Kasumi-1 (cell line): ENCODE data around the gene SSH3.
"Not testable (repeated sequence)": the region's sequence is repeated elsewhere in the genome, so short reads cannot be mapped to it uniquely, and the experiment has no call there.

ENCODE experiments used
- DNase-seq, 2 experiments: peaks; one replicate each; lab custom pipeline; 2025; lab: John Stamatoyannopoulos, UW

SSH3 gene

GRCh38 chr11:67312187-67313021 is 9.1 kb downstream of the SSH3 start:
- DNase-seq = no peak

GRCh38 chr11:67313125-67313890 is 10.0 kb downstream of the SSH3 start:
- DNase-seq = no peak

DNA sequence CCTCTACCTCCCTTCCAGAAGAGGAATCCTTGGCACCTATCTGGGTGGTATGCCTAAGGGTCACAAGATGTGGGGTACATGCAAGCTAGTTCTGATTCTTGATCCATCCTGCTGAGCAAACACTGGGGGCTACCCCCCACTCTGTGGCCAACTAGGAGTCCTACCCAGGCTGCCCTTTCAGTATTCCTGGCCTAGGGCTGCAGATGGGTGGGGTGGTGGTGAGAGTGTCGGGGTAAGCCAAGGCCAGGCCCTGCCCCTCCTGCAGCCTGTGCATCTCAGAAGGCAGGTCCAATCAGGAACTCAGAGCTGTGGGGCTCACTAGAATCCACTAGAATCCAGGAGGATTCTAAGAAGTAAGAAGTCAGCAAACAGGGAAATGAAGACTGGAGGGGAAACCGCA is 10.9 kb downstream of the SSH3 start:
- no peak for DNase-seq

GRCh38 chr11:67315325-67315909 is 12.1 kb downstream of the SSH3 start:
- DNase-seq = no peak

GRCh38 chr11:67316882-67317204 is 13.5 kb downstream of the SSH3 start:
- no peak for DNase-seq

- peak; percentile 88 to 93 for DNase-seq
Measured at GRCh38 chr11:67317205-67317887, 14.0 kb downstream of the SSH3 start.

GRCh38 chr11:67317888-67318555 is 14.7 kb downstream of the SSH3 start:
- DNase-seq = no peak

DNA sequence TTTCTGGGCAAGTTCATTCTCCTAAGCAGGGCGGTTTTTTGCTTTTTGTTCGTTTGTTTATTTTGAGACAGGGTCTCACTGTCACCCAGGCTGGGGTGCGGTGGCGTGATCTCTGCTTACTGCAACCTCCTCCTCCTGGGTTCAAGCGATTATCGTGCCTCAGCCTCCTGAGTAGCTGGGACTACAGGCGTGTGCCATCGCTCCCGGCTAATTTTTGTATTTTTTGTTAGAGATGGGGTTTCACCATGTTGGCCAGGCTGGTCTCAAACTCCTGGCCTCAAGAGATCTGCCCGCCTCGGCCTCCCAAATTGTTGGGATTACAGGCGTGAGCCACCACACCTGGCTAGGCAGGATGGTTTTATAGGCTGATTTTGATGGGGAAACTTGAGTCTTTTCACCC is 15.5 kb downstream of the SSH3 start:
- DNase-seq = not testable (repeated sequence)

- no peak for DNase-seq
Measured at GRCh38 chr11:67320011-67320410, 16.7 kb downstream of the SSH3 start.

- no peak for DNase-seq
Measured at GRCh38 chr11:67320691-67321090, 17.4 kb downstream of the SSH3 start.

- DNase-seq = no peak
Measured at GRCh38 chr11:67321313-67321871, 18.1 kb downstream of the SSH3 start.

DNA sequence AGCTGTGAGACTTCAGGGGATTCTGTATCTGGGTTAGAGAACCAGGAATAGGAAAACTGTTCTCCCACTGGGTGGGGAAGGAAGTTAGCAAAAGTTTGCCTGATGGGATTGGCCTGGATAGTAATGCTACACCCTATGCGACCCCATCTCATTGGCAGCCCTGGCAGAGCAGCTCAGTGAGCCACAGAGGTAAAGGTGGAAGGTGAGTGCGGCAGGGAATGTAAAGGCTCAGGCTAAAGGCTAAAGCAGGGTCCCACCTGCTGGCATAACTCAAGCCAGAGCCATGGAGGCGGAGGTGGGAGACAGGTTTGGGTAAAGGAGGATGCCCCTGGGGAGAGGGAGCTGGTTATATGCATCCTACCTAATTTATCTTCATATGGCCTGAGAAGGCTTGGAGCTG is 18.7 kb downstream of the SSH3 start:
- no peak for DNase-seq

DNA sequence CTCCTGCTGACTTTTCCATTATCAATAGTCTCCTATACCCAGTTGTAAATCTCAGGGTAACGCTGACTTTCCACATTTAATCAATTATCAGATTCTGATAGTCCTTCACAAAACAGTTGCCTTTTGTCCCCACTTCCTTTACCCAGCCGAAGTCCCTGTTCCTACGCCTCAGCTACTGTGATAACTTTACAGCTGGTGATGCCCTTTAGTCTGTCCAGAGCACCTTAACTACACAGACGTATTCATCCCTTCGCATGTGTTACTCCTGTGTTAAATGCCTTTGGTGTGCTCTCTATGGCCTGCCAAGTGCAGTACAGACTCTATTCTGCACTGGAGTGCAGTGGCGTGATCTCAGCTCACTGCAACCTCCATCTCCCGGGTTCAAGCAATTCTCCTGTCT is 20.2 kb downstream of the SSH3 start:
- DNase-seq = no peak

DNA sequence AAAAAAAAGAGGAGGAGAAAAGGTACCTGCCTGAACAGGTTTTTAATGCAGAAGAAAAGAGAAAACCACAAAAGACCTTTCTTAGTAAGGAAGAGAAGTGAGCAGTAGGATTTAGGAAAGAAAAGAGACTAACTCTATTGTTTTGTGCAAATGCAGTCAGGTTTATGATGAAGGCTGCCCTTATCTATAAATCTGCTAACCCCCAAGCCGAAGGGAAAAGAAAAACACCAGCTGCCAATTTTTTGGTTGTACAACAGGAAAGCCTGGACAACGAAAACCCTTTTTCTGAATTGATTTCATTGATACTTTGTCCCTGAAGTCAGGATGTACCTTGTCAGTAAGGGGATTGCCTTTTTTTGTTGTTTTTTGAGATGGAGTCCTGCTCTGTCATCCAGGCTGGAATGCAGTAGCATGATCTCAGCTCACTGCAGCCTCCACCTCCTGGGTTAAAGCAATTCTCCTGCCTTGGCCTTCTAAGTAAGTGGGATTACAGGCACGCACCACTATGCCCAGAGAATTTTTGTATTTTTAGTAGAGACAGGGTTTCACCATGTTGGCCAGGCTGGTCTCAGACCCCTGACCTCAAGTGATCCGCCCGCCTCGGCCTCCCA is 28.9 kb downstream of the SSH3 start:
- DNase-seq = no peak

GRCh38 chr11:67337257-67337656 is 33.9 kb downstream of the SSH3 start:
- DNase-seq = no peak

- DNase-seq = no peak
Measured at GRCh38 chr11:67344264-67344663, 40.9 kb downstream of the SSH3 start.

GRCh38 chr11:67345247-67345919 is 42.1 kb downstream of the SSH3 start:
- no peak for DNase-seq

DNA sequence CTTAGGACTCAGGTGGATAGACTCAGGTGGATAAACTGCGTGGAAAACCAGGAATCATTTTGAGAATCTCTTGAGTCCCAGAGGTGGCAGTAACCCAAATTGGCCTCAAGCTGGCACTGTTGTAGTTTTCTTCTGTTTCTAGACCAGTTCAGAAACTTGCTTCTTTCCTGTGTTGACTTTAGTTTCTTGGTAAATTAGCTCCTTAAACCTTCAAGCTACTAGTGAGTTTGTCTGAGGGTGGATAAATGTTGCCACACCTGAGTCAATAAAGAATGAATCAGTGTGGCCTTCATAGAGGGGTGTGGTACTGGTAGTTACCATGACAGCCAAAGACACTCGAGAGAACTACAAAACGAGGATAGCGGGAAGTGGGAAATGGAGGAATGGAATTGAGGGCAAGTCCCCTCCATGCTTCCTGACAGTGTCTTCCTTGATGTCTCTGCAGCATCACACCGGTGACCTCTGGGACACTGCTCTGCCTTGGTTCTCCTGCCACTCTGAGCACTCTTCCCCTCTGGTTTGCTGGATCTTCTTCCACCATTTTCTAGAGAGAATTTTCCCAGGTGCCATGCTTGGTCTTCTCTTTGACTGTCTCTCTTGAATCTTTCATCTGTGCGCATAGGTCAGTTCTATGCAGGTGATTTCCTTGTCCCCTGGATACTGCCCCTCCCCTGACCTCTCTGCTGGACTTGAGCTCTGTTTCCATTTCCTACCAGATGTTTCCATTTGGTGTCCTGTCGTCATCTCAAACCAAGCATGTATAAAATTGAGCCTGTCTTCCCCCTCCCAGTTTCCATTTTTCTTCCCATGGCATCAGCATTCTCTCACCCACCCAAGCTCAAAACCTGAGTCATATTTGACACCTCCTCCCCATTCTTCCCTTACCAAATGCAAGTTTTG is 42.8 kb downstream of the SSH3 start:
- peak; percentile 66 to 73 for DNase-seq

DNA sequence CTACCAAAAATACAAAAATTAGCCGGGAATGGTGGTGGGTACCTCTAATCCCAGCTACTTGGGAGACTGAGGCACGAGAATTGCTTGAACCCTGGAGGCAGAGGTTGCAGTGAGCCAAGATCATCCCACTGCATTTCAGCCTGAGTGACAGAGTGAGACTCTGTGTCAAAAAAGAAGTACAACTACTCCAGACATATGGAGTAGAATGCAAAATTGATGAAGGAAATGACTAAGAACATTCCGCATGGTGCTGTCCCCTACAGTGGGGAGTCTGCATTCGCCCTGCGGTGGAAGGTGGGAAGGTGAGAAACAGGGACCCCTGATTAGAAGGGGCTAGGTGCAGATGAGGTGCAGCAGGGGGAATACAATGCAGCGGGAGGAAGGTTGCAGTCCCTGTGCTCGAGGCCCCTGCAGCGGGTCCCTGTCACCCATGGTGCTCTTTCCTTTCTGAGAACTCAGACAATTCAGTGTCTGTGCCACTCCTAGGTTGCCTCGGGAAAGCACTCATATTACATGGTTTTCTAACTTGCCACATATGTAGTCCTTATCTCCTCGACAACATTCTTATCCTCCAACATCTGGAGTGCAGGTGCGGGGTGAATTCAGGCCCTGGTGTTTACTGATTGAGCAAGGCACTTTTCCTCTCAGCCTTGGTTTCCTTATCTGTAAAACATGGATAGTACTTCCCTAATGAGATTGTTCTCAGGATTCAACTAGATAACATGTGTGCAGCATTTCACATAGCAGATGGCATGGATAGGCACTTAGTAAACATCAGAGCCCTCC is 44.8 kb downstream of the SSH3 start:
- DNase-seq = no peak
